ENCODE data around the gene LINGO4.

DNA sequence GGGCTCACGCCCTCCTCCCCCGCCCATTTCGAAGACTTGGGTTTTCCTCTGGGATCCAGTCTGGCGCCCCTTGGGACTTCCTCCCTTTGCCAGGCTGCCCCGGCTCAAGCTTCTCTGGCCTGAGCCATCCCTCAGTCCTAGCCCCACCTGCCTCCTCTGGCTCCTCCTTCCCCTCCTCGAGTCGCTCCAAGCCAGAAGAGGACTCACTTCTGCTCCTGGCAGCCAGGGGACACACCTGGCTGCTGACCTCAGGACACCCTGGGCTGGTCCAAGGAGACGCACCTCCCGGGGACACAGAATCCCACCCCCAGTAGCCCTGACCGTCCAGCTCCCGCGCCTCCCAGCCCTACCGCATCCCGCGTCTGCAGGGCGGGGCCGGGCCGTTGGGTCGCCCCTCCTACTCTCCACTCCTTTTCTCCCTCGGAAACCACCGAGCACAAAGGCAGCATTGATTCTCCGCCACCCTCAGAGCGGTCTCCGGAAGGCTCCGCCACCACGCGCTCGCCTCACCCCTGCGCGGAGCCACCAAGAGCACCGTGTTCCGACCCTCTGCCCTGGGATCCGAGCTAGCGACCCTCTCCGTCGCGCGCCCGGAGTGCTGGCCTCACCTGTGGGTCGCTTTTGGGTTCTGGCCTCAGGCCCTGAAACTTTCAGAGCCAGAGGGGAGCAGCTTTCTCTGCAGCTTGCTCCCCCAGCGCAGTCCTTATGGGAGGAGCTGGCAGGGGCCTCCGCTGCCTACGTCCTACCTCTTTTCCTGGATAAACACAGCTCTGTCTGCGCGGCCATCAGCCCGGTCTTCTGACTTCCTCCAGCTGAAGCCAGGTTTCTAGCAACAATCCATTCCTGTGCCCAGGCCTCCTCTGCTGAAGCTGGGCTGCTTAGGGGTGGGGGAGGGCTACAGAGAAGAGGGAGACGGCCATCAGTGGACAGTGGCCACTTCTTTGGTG, 34.5 kb upstream of the LINGO4 start, which contains the start of gene C2CD4D:
- TF ChIP-seq, protein P1, sequence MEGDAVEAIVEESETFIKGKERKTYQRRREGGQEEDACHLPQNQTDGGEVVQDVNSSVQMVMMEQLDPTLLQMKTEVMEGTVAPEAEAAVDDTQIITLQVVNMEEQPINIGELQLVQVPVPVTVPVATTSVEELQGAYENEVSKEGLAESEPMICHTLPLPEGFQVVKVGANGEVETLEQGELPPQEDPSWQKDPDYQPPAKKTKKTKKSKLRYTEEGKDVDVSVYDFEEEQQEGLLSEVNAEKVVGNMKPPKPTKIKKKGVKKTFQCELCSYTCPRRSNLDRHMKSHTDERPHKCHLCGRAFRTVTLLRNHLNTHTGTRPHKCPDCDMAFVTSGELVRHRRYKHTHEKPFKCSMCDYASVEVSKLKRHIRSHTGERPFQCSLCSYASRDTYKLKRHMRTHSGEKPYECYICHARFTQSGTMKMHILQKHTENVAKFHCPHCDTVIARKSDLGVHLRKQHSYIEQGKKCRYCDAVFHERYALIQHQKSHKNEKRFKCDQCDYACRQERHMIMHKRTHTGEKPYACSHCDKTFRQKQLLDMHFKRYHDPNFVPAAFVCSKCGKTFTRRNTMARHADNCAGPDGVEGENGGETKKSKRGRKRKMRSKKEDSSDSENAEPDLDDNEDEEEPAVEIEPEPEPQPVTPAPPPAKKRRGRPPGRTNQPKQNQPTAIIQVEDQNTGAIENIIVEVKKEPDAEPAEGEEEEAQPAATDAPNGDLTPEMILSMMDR (conservative IDR thresholded peaks at IDR 0.05; ENCODE audit: low read depth, low read length): no peak
- TF ChIP-seq EZH2 (IDR thresholded peaks at IDR 0.05; ENCODE audit: borderline replicate concordance, low read depth, low read length, poor library complexity, severe bottlenecking): no peak
